ENCODE measurements around the gene TKTL1.

Gene TKTL1

DNA sequence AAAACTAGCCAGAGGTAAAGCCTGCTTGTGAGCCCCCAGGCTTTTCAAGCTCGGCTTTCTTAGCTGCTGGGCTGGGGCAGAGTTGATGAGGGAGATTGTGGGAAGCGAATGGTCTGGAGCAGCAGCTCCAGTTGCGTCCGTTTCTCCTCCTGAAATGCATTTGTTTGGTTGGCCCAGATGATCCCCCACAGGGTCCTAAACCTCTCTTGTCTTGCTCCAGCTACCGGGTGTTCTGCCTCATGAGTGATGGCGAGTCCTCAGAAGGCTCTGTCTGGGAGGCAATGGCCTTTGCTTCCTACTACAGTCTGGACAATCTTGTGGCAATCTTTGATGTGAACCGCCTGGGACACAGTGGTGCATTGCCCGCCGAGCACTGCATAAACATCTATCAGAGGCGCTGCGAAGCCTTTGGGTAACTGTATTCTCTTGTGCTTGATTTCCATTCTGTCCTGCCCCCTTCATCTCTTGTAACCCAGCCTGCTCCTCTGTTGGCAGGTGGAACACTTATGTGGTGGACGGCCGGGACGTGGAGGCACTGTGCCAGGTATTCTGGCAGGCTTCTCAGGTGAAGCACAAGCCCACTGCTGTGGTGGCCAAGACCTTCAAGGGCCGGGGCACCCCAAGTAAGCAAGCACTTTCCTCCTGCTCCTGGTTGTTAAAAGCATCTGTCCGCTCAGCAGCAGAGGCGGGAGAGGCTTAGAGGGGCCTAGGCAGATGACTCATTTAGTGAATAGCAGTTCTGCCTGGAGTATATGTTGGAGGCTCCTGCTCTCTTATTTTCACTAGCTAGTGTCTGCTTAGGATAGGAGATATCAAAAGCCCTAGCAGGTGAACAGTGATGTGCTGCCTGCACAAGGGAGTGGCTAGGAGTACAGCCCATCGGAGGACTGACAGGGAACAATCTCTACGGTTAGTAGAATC is 15.3 kb downstream of the TKTL1 start:
- no peaks in the 10 kb centered on the region for H3K4me1 ChIP-seq (ENCODE audit: control insufficient read depth, insufficient read depth, low read length)
- no peaks in the 10 kb centered on the region for H3K27me3 ChIP-seq (ENCODE audit: control insufficient read depth, insufficient read depth, low read length)
- no peaks in the 10 kb centered on the region for H3K36me3 ChIP-seq (ENCODE audit: control insufficient read depth, insufficient read depth, low read length)
- H3K4me3 ChIP-seq (ENCODE audit: low read depth, low read length), result no peak overlapping the region
- H3K9me3 ChIP-seq (ENCODE audit: control insufficient read depth, insufficient read depth, low read depth, low read length), result peaks cover 6% of the 10 kb centered on the region; the same call in 1 of the 2 replicates
- no peak overlapping the region for H3K27ac ChIP-seq (ENCODE audit: low read depth, low read length)
- no peak overlapping the region for H3K9ac ChIP-seq (ENCODE audit: low read length)

DNA sequence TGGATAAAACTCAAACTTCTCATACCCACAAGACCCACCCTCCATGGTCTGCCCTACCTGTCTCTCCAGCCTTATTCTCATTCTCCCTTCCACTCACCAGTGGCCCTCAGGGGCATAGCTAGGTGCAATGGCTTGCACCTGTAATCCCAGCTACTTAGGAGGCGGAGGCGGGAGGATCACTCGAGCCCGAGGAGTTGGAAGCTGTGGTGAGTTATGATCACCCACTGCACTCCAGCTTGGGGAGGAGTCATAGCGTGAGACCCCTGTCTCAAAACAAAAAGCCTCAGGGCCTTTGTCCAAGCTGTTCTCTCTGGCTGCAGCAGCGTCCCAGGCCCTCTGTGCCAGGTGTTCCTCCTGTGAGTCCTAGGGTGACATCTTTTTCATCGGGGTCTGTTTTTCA is 16.5 kb downstream of the TKTL1 start:
- H3K9ac ChIP-seq (ENCODE audit: low read length), result no peak overlapping the region
- peaks cover 6% of the 10 kb centered on the region; the same call in 1 of the 2 replicates for H3K9me3 ChIP-seq (ENCODE audit: control insufficient read depth, insufficient read depth, low read depth, low read length)
- no peak overlapping the region for H3K27ac ChIP-seq (ENCODE audit: low read depth, low read length)
- H3K36me3 ChIP-seq (ENCODE audit: control insufficient read depth, insufficient read depth, low read length), result no peaks in the 10 kb centered on the region
- H3K4me1 ChIP-seq (ENCODE audit: control insufficient read depth, insufficient read depth, low read length), result no peaks in the 10 kb centered on the region
- H3K4me3 ChIP-seq (ENCODE audit: low read depth, low read length), result no peak overlapping the region
- no peaks in the 10 kb centered on the region for H3K27me3 ChIP-seq (ENCODE audit: control insufficient read depth, insufficient read depth, low read length)

DNA sequence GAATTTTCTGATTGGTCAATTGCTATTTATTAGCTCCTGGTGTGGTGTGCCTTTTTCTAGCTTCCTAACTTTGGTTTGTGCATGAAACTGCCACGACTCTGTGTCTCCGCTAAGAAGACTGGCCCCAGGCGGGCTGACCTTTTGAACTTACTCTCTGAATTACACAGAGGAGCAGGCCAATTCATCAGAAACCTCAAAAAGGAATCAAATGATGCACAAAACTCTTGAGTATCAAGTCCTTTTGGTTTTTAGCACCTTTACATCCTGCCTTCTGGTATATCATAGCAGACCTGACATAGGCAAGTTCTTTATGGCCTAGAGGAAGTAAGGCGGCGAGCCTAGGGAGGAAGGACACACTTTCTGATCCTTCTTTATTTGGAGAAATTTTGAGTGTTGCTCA is 17.6 kb downstream of the TKTL1 start:
- H3K4me1 ChIP-seq (ENCODE audit: control insufficient read depth, insufficient read depth, low read length), result no peaks in the 10 kb centered on the region
- peaks cover 4% of the 10 kb centered on the region; the same call in 1 of the 2 replicates for H3K9me3 ChIP-seq (ENCODE audit: control insufficient read depth, insufficient read depth, low read depth, low read length)
- H3K36me3 ChIP-seq (ENCODE audit: control insufficient read depth, insufficient read depth, low read length), result no peaks in the 10 kb centered on the region
- H3K9ac ChIP-seq (ENCODE audit: low read length), result no peak overlapping the region
- H3K27me3 ChIP-seq (ENCODE audit: control insufficient read depth, insufficient read depth, low read length), result no peaks in the 10 kb centered on the region
- no peak overlapping the region for H3K27ac ChIP-seq (ENCODE audit: low read depth, low read length)
- no peak overlapping the region for H3K4me3 ChIP-seq (ENCODE audit: low read depth, low read length)

DNA sequence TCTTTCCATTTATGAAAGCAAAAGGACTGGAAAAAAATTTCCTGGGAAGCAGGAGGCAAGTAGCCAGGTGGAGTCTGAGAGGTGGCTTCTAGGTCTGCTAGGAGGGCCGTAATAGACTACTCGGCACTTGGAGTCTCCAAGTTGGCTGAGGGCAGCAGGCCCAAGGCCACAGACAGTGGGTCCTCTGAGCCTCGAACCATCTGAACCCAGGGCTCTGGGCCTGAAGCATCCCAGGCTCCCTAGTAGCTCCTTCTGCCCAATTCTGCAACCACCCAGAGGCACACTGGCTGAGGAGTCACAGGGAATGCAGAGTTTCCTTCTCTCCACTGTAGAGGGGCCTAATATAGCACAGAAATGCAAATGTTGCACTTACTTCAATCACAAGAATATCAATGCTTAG is 19.8 kb downstream of the TKTL1 start:
- peaks cover 5% of the 10 kb centered on the region; the same call in 1 of the 2 replicates for H3K9me3 ChIP-seq (ENCODE audit: control insufficient read depth, insufficient read depth, low read depth, low read length)
- H3K4me3 ChIP-seq (ENCODE audit: low read depth, low read length), result no peak overlapping the region
- H3K36me3 ChIP-seq (ENCODE audit: control insufficient read depth, insufficient read depth, low read length), result no peaks in the 10 kb centered on the region
- H3K27me3 ChIP-seq (ENCODE audit: control insufficient read depth, insufficient read depth, low read length), result peaks cover 5% of the 10 kb centered on the region; the same call in 1 of the 2 replicates
- no peaks in the 10 kb centered on the region for H3K4me1 ChIP-seq (ENCODE audit: control insufficient read depth, insufficient read depth, low read length)
- H3K27ac ChIP-seq (ENCODE audit: low read depth, low read length), result no peak overlapping the region
- no peak overlapping the region for H3K9ac ChIP-seq (ENCODE audit: low read length)

DNA sequence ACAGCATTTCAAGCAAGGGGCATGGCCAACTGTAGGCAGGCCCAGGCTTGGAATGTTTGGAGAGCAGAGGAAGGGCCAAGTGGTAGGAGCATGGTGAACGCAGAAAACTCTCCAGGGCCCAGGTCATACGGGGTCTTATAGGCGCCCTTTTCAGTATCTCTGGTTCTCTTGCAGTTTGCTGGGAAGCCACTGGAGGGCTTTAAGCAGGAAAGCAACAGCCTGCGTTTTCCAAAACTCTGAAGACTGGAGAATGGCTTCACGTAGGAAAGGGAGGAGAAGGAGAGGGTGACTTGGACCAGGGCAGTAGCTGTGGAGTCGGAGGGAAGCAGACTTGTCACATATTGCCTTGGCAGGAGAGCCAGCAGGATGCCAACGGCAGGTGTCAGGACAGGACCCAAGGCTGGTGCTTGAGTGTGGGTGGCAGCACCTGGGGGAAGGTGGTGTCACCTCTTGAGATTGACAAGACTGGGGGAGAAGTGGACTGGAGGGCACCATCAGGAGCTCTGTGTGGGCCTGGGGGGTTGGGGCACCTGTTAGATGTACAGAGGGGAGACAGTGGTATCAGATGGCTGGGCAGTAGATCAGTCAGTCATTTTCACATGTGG is 21.9 kb downstream of the TKTL1 start:
- no peak overlapping the region for H3K27ac ChIP-seq (ENCODE audit: low read depth, low read length)
- H3K4me3 ChIP-seq (ENCODE audit: low read depth, low read length), result no peak overlapping the region
- H3K27me3 ChIP-seq (ENCODE audit: control insufficient read depth, insufficient read depth, low read length), result peaks cover 6% of the 10 kb centered on the region; the same call in 1 of the 2 replicates
- no peak overlapping the region for H3K9ac ChIP-seq (ENCODE audit: low read length)
- H3K9me3 ChIP-seq (ENCODE audit: control insufficient read depth, insufficient read depth, low read depth, low read length), result peaks cover 11% of the 10 kb centered on the region; the same call in 1 of the 2 replicates
- no peaks in the 10 kb centered on the region for H3K36me3 ChIP-seq (ENCODE audit: control insufficient read depth, insufficient read depth, low read length)
- H3K4me1 ChIP-seq (ENCODE audit: control insufficient read depth, insufficient read depth, low read length), result no peaks in the 10 kb centered on the region

DNA sequence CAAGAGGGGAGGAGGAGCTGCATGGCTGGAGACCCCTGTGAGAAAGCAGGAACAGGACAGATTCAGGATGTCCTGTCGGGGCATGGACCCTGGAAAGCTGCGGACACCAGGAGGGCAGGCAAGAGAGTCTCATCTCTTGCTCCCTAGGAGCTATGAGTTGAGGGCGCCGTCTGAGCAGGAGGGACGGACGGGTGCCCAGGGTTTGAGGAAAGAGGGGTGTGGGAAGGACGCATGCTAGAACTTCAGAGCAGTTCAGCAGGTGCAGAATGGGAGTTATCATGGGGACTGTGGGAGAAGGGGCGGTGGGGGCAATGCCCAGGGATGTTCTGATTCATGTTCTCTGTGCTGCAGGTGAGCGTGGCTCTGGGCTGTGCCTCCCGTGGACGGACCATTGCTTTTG is 24.8 kb downstream of the TKTL1 start:
- no peak overlapping the region for H3K4me3 ChIP-seq (ENCODE audit: low read depth, low read length)
- H3K9ac ChIP-seq (ENCODE audit: low read length), result no peak overlapping the region
- no peaks in the 10 kb centered on the region for H3K36me3 ChIP-seq (ENCODE audit: control insufficient read depth, insufficient read depth, low read length)
- peaks cover 13% of the 10 kb centered on the region for H3K27me3 ChIP-seq (ENCODE audit: control insufficient read depth, insufficient read depth, low read length)
- peaks cover 18% of the 10 kb centered on the region; the same call in 1 of the 2 replicates for H3K9me3 ChIP-seq (ENCODE audit: control insufficient read depth, insufficient read depth, low read depth, low read length)
- no peak overlapping the region for H3K27ac ChIP-seq (ENCODE audit: low read depth, low read length)
- peaks cover 6% of the 10 kb centered on the region; the same call in 1 of the 2 replicates for H3K4me1 ChIP-seq (ENCODE audit: control insufficient read depth, insufficient read depth, low read length)

DNA sequence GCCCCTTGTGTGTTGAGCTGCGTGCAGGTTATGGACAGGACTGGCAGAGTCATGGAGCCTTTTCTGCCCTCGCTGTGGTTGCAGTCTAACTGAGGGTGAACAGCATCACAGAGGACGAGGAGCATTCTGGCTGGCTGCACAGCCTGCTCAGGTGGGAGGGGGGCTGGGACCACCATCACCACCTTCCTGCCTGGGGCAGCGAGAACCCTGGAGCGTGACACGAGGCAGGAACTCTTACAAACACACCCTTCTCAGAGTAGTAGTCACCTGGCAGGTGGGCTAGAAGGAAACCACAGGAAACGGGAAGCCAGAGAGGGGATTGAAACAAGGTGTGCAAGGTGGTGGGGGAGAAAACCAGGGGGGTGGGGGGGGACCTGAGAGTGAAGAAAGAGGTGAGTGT is 25.6 kb downstream of the TKTL1 start:
- H3K9me3 ChIP-seq (ENCODE audit: control insufficient read depth, insufficient read depth, low read depth, low read length), result peaks cover 18% of the 10 kb centered on the region; the same call in 1 of the 2 replicates
- H3K4me1 ChIP-seq (ENCODE audit: control insufficient read depth, insufficient read depth, low read length), result peaks cover 6% of the 10 kb centered on the region; the same call in 1 of the 2 replicates
- H3K4me3 ChIP-seq (ENCODE audit: low read depth, low read length), result no peak overlapping the region
- H3K27ac ChIP-seq (ENCODE audit: low read depth, low read length), result no peak overlapping the region
- H3K36me3 ChIP-seq (ENCODE audit: control insufficient read depth, insufficient read depth, low read length), result no peaks in the 10 kb centered on the region
- peaks cover 13% of the 10 kb centered on the region for H3K27me3 ChIP-seq (ENCODE audit: control insufficient read depth, insufficient read depth, low read length)
- H3K9ac ChIP-seq (ENCODE audit: low read length), result no peak overlapping the region

DNA sequence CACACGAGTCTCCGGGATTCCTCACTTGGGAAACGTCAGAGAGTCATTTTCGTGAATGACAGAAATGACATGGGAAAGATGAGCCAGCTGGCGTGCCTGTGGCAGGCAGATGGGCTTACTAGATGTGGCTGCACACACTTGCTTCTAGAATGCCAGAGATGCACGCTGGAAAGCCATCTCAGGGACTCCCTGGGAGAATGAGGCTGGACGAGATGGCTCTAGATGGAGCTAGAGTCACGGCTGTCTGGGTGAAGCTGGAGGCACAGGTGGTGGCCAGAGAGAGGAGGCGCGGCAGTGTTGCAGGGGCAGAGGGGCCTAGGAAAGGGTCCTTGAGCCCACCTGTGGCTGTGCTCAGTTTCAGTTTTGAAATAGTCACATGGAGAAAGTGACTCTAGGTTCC is 26.0 kb downstream of the TKTL1 start:
- Histone ChIP-seq H3K27ac (ENCODE audit: low read depth, low read length) (no peak overlapping the region), H3K36me3 (ENCODE audit: control insufficient read depth, insufficient read depth, low read length) (no peaks in the 10 kb centered on the region), H3K9ac (ENCODE audit: low read length) (no peak overlapping the region), H3K9me3 (ENCODE audit: control insufficient read depth, insufficient read depth, low read depth, low read length) (peaks cover 22% of the 10 kb centered on the region; the same call in 1 of the 2 replicates), H3K4me3 (ENCODE audit: low read depth, low read length) (no peak overlapping the region), H3K4me1 (ENCODE audit: control insufficient read depth, insufficient read depth, low read length) (peaks cover 6% of the 10 kb centered on the region; the same call in 1 of the 2 replicates), H3K27me3 (ENCODE audit: control insufficient read depth, insufficient read depth, low read length) (peaks cover 13% of the 10 kb centered on the region)

DNA sequence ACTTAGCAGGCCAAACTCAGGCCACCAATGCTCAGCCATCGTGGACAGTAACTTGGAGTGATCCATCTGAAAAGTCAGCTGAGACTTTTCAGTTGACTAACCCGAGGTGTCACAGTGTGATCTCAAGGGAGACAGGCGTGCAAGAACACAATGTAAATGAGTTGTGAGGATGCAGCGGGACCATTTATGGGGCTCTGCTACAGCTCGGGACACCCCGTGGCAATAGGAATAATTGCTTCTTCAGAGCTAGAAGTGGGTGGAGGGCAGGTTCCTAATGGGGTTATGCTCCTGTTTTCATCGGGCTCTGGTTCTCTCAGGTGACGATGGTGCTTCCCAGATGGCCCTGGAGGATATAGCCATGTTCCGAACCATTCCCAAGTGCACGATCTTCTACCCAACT is 27.3 kb downstream of the TKTL1 start:
- H3K27ac ChIP-seq (ENCODE audit: low read depth, low read length), result no peak overlapping the region
- no peak overlapping the region for H3K4me3 ChIP-seq (ENCODE audit: low read depth, low read length)
- H3K9me3 ChIP-seq (ENCODE audit: control insufficient read depth, insufficient read depth, low read depth, low read length), result peaks cover 24% of the 10 kb centered on the region; the same call in 1 of the 2 replicates
- H3K9ac ChIP-seq (ENCODE audit: low read length), result no peak overlapping the region
- no peaks in the 10 kb centered on the region for H3K36me3 ChIP-seq (ENCODE audit: control insufficient read depth, insufficient read depth, low read length)
- H3K27me3 ChIP-seq (ENCODE audit: control insufficient read depth, insufficient read depth, low read length), result peaks cover 13% of the 10 kb centered on the region
- peaks cover 6% of the 10 kb centered on the region; the same call in 1 of the 2 replicates for H3K4me1 ChIP-seq (ENCODE audit: control insufficient read depth, insufficient read depth, low read length)

DNA sequence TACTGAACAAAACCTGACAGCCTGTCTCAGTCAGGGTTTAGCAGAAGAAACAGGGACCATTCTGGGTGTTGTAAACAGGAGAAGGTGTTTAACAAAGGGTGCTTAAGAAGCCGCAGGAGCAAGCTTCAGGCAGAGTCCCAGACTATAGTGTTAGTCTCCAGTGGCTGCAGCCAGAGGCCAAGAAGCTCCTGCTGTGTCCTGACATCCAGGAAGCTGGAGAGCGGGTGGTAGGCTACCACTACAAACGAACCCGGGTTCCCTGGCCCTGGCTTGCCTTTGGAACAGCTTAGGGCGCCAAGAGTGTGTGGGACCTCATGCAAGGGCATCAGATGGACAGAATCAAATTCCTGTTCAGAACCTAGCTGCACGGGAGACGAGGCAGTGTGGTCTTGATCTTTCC is 27.9 kb downstream of the TKTL1 start:
- Histone ChIP-seq H3K36me3 (ENCODE audit: control insufficient read depth, insufficient read depth, low read length) (no peaks in the 10 kb centered on the region), H3K27ac (ENCODE audit: low read depth, low read length) (no peak overlapping the region), H3K9me3 (ENCODE audit: control insufficient read depth, insufficient read depth, low read depth, low read length) (peaks cover 24% of the 10 kb centered on the region; the same call in 1 of the 2 replicates), H3K27me3 (ENCODE audit: control insufficient read depth, insufficient read depth, low read length) (peaks cover 13% of the 10 kb centered on the region), H3K9ac (ENCODE audit: low read length) (peak overlapping the region; percentile 14), H3K4me3 (ENCODE audit: low read depth, low read length) (no peak overlapping the region), H3K4me1 (ENCODE audit: control insufficient read depth, insufficient read depth, low read length) (peaks cover 6% of the 10 kb centered on the region; the same call in 1 of the 2 replicates)

DNA sequence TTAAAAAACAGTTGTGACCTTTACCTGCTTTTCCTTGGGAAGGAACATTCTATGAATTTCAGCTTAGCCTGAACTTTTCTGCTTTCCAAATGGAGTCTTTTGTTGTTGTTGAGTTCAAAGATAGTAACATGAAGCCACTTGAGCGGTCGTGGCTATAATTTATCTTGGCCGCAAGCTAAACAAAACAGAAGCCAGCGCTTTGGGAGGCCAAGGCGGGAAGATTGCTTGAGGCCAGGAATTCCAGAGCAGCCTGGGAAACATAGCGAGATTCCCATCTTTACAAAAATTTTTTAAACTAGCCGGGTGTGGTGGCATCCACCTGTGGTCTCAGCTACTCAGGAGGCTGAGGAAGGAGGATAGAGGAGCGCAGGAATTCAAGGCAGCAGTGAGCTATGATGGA is 29.9 kb downstream of the TKTL1 start:
- Histone ChIP-seq H3K9me3 (ENCODE audit: control insufficient read depth, insufficient read depth, low read depth, low read length) (peaks cover 19% of the 10 kb centered on the region; the same call in 1 of the 2 replicates), H3K27ac (ENCODE audit: low read depth, low read length) (no peak overlapping the region), H3K36me3 (ENCODE audit: control insufficient read depth, insufficient read depth, low read length) (no peaks in the 10 kb centered on the region), H3K27me3 (ENCODE audit: control insufficient read depth, insufficient read depth, low read length) (peaks cover 7% of the 10 kb centered on the region; the same call in 1 of the 2 replicates), H3K4me3 (ENCODE audit: low read depth, low read length) (no peak overlapping the region), H3K4me1 (ENCODE audit: control insufficient read depth, insufficient read depth, low read length) (peaks cover 6% of the 10 kb centered on the region; the same call in 1 of the 2 replicates), H3K9ac (ENCODE audit: low read length) (no peak overlapping the region)
